GM18909 (cell line): Measurements from ENCODE around the gene KCNQ1.

Experiments used
- ATAC-seq: cut with Tn5 transposase; IDR thresholded peaks from one replicate; pipeline ENCODE4 v1.9.1; 2021; ENCODE audit warnings: mild to moderate bottlenecking; ENCODE audit not compliant: unreplicated experiment, poor library complexity

KCNQ1 gene

GRCh38 chr11:2746401-2747247 is 301.8 kb downstream of the KCNQ1 start:
- ATAC-seq: no peak

- no peak for ATAC-seq
Measured at GRCh38 chr11:2747248-2748027, 302.6 kb downstream of the KCNQ1 start.

GRCh38 chr11:2748061-2748813 is 303.4 kb downstream of the KCNQ1 start:
- ATAC-seq: no peak

- ATAC-seq: no peak
Measured at GRCh38 chr11:2748814-2749554, 304.2 kb downstream of the KCNQ1 start.

- ATAC-seq: no peak
Measured at GRCh38 chr11:2750101-2750681, 305.4 kb downstream of the KCNQ1 start.

GRCh38 chr11:2750682-2751522 is 306.1 kb downstream of the KCNQ1 start:
- ATAC-seq: no peak

- no peak for ATAC-seq
Measured at GRCh38 chr11:2751523-2752203, 306.9 kb downstream of the KCNQ1 start.

- no peak for ATAC-seq
Measured at GRCh38 chr11:2752204-2752770, 307.5 kb downstream of the KCNQ1 start.

GRCh38 chr11:2752923-2753322 is 308.1 kb downstream of the KCNQ1 start:
- ATAC-seq: no peak

- ATAC-seq: no peak
Measured at GRCh38 chr11:2754008-2754407, 309.2 kb downstream of the KCNQ1 start.

- ATAC-seq: no peak
Measured at GRCh38 chr11:2755071-2755470, 310.3 kb downstream of the KCNQ1 start.

- no peak for ATAC-seq
Measured at GRCh38 chr11:2758751-2759150, 313.9 kb downstream of the KCNQ1 start.

GRCh38 chr11:2759228-2760195 is 314.7 kb downstream of the KCNQ1 start:
- ATAC-seq: no peak

- no peak for ATAC-seq
Measured at GRCh38 chr11:2760196-2760871, 315.5 kb downstream of the KCNQ1 start.

GRCh38 chr11:2761131-2762030 is 316.6 kb downstream of the KCNQ1 start:
- ATAC-seq: no peak
